SIG-M5 (cell line): ENCODE results near the gene TYW1.
"Not testable (repeated sequence)": the region's sequence is repeated elsewhere in the genome, so short reads cannot be mapped to it uniquely, and the experiment has no call there.

Source experiments
- DNase-seq: peaks from one replicate; lab custom pipeline; 2025; lab: John Stamatoyannopoulos, UW

The TYW1 gene, protein sequence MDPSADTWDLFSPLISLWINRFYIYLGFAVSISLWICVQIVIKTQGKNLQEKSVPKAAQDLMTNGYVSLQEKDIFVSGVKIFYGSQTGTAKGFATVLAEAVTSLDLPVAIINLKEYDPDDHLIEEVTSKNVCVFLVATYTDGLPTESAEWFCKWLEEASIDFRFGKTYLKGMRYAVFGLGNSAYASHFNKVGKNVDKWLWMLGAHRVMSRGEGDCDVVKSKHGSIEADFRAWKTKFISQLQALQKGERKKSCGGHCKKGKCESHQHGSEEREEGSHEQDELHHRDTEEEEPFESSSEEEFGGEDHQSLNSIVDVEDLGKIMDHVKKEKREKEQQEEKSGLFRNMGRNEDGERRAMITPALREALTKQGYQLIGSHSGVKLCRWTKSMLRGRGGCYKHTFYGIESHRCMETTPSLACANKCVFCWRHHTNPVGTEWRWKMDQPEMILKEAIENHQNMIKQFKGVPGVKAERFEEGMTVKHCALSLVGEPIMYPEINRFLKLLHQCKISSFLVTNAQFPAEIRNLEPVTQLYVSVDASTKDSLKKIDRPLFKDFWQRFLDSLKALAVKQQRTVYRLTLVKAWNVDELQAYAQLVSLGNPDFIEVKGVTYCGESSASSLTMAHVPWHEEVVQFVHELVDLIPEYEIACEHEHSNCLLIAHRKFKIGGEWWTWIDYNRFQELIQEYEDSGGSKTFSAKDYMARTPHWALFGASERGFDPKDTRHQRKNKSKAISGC

DNA sequence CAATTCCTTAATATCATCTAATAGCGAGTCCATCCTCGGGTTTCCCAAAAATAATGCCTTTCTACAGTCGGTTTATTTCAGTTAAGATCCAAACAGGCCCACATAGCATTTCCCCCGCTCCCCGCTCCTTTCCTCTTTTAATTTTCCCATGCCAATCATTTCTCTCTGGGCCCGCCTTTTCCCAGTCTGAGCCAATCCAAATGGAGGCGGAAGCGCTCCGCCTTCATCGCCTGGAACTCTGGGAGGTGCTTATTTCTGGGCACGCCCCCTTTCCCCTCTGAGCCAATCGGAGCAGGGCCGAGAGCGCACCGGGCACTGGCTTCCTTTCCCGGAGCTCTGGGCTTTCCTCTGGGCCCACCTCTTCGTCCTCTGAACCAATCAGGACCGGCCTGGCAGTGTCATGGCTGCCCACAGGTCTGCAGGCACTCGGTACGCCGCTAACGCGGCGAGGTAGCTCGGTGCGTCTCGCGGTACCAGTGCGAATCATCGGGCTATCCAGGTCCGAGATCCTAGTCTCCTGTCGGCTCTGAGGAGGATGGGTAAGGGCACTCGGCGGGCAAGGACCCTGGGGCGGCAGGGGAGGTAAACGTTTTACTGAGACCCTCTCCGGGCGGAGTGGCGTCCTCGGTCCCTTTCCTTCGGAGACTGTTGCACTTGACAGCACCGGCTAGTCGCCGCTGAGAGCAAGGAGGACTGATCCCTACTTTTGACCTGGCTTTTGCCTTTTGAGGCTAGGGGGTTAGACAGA lies at the start of gene TYW1:
TYW1 (plus strand) TSS at position 390 of the 748 bp plus-strand sequence; CDS start at position 536, 146 bp downstream.
- peak; percentile 88 for DNase-seq

DNA sequence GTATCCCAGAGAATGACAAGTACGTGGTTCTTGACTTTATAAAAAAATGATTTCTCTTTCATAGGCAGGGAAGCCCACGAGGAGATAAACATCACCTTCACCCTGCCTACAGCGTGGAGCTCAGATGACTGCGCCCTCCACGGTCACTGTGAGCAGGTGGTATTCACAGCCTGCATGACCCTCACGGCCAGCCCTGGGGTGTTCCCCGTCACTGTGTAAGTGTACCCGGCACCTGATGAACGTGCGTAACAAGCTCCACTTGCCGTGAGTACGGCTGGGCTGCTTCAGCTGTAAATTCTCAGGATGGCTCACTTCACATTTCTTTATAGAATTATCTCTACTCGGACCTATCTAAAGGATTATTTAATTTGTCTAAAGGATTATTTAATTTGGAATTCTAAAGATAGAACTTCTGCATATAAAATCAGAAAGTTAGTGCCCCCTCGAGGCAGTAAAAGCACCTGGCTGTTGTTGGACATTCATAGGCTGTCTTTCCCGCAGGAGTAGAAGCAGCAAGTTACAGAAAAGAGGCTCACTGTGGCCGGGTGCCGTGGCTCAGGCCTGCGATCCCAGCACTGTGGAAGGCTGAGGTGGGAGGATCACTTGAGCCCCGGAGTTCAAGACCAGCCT lies 48.0 kb upstream of the TYW1 start:
- no peak for DNase-seq

DNA sequence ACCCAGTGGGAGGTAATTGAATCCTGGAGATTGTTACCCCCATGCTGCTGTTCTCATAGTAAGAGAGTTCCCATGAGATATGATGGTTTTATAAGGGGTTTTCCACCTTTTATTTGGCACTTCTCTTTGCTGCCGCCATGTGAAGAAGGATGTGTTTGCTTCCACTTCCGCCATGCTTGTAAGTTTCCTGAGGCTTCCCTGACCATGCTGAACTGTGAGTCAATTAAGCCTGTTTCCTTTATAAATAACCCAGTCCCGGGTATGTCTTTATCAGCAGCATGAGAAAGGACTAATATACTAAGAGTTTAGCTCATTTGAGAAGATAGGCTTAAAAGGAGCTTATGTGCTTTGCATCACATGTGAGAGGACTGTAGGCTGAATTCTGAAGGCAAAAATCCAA lies 46.3 kb upstream of the TYW1 start:
- DNase-seq: no peak

DNA sequence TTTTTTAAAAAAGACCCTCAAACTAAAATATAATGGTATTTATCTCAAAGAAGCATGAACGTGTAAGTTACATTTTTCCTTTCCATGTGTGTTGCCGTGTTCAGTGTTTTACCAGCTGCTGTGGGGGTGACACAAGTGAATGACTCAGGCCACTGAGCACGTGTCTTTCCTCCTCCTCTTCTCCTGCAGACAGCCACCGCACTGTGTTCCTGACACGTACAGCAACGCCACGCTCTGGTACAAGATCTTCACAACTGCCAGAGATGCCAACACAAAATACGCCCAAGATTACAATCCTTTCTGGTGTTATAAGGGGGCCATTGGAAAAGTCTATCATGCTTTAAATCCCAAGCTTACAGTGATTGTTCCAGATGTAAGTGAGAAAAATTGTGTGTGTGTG lies 45.9 kb upstream of the TYW1 start:
- DNase-seq: no peak

DNA sequence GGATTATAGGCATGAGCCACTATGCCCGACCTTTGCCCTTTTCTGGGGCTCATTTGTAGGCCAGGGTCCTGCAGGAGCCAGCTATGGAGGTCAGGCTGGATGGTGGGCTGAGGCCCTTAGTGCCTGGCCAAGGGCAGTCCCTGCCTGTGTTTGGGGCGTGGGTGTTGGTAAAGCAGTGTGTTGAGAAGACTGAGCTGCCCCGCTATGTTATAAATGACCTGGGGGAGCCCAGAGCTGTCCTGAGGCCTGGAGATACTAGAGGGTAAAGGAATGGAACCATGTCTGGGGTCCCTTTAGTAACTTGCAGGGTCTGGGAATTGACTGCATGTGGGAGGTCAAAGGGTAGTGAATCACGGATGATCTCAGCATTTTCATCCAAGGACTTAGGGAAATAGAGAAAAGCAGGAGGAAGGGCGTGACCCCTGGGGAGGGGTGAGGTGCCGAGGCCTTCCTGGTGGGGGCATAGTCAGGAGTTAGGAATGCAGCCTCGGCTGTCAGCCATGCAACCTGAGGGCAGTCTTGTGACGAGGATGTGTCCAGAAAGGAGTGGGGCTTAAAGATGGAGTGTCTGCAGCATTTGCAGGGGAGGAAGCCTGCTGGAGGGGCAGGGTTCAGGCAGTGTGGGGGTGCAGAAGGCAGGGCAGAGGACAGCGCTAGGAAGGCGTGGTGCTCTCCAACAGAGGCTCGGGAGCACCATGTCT lies 44.1 kb upstream of the TYW1 start:
- DNase-seq: no peak

DNA sequence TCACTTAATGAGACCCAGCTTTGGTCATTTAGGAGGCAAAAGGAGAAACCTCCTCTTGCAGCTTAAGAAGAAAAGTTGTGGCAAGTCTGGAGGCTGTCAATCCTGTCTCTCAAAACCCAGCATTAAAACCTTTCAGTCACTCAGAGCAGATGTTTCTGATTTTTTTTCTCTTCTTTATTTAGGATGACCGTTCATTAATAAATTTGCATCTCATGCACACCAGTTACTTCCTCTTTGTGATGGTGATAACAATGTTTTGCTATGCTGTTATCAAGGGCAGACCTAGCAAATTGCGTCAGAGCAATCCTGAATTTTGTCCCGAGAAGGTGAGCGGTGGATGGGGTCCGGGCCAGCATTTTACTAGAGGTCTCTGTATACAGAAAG lies 43.6 kb upstream of the TYW1 start:
- DNase-seq: no peak

DNA sequence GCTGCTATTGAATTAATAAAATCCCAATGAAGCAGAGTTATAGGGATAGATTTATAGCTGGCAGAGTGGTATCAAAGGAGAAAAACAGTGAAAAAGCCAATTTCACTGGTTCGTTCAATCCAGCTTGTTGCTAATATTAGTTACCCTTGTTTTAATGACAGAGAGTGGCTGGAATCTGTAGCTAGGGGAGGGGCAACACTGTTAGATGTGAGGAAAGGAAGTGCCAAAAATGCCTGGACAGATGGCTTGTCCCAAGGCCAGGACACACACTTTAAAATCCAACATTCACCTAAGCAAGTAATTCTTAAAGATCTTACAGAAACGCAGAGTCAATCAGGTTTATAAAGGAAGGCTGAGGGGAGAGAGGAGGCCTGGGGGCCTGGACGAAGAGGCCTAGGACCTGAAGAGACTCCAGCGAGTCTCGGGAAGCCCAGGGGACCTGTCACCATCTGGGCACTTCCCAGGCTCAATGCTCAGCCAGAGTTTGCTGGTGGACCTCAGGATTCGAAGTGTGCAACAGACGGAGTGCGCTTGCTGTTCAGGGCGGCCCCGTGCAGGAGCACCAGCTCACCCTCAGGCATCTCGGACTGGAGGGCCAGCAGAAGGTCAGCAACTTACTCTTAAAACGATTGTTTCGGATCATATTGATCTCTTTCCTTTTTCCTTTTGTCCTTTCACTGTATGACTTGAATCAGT lies 38.9 kb upstream of the TYW1 start:
- no peak for DNase-seq

DNA sequence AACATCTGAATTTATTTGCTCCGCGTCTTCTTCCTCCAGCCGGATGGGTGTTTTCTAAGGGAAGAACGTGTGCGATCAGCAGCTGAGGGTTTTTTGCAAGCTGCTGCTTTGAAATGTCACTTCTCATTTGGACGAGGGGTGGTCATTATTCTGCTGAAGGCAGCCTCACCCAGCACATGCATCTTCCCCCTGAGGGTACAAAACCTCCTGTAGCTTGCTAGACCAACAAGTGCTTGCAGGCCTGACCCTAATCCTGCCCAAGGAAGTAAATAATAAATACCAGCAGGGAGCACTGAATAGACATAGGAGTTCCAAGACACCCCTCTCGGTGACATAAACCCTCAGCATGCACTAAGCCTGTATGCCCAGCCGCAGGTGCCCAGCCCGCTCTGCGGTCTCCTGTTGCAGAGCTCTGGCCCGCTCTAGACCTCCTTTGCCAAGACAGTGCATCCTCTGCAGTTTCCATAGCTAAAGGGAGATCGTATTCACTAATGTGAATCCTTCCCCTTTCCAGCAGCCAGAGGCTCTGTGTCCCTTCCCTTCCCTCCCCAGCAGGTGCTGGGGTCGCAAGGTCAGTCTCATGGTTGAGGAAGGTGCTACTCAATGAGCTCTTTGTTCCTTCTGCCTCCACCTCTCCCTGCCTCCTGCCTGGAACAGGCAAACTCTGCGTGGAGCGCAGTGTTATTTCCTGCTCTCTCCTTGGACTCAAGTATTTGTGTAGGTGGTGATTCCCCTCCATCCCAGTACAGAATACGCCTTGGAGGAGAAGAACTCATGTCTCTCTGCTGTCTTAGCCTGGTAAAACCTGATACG lies 37.9 kb upstream of the TYW1 start:
- no peak for DNase-seq

DNA sequence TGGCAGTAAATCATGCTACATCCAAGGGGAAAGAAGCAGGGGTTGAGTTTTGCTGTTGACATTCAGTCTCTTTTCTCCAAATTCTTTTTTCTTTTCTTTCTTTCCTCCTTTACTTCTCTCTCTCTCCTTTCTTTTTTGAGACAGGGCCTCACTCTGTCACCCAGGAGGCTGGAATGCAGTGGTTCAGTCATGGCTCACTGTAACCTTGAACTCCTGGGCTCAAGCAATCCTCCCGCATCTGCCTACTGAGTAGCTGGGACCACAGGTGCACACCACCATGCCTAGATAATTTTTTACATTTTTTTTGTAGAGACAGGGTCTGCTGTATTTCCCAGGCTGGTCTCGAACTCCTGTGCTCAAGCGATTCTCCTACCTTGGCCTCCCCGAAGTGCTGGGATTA lies 36.4 kb upstream of the TYW1 start:
- no peak for DNase-seq

DNA sequence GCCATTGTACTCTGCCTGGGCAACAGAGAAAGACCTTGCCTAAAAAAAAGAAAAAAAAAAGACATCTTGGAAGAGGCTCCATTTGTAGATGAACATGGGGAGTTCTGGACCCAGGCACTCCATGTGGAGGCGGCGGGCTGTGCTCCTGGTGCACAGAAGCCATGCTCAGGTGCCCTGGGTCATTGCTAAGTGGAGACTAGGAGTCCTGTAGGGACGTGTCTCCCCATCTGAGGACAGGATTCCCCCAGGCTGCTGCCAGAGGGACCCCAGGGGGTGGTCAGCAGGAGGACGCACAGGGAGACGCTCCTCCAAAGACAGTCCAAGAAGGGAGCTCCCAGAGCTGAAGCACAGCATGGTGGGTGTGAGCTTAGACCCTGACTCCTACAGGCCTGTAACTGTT lies 35.5 kb upstream of the TYW1 start:
- no peak for DNase-seq

DNA sequence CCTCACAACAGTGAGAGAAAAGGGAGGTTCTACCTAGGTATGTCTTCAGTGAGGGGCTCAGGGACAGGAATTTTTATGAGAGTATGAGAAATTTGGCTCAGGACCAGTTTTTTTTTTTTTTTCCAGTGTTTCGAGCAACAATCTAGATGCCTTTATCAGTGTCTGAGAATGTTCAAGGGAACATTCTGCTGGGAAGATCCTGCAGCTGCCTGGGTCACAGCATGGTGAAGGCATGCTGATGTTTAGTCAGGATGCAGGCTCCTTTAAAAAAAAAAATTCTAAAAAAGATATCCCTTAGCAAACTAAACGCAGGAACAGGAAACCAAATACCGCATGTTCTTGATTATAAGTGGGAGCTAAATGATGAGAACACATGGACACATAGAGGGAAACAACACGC lies 32.2 kb upstream of the TYW1 start:
- DNase-seq: no peak

DNA sequence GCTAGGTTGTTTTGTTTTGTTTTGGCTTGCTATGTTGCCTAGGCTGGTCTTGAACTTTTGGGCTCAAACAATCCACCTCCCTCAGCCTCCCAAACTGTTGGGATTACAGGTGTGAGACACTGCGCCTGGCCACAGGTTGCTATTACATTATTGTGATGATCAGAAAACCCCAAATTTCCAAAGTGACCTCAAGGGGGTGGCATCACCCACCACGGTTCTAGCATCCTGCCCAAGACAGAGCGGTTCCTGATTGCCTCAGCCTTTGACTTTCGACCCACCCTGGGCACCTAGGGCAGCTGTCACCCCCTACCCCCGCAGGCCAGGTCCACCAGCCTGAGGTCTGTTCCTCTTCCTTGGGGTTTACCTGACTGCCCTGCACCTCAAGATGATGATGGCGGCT lies 29.6 kb upstream of the TYW1 start:
- DNase-seq: no peak

DNA sequence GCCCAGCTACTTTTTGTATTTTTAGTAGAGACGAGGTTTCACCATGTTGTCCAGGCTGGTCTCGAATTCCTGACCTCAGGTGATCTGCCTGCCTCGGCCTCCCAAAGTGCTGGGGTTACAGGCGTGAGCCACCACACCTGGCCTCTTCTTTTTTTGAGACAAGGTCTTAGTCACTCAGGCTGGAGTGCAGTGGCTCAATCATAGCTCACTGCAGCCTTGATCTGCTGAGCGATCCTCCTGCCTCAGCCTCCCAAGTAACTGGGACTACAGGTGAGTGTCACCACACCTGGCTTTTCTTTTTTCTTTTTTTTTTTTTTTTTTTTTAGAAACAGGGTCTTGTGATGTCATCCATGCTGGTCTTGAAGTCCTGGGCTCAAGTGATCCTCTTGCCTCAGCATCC lies 27.6 kb upstream of the TYW1 start:
- DNase-seq: not testable (repeated sequence)

DNA sequence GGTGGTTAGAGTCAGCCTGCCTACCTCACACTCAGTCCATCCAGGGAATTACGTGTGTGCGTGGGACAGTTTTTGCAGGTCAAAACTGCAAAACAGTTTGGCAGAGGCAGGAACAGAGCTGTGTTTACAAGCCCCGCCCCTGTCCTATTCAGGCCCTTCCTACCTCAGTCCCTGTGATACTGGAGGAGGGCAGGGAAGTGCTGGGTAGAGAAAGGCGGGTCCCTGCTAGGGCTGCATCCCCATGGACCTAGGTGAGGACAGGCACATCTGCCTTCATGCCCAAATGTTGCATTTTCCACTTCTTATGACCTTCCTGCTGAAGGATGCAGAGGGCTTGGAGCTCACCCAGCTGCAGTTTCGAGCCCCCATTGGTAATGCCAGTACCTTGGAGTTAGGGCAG lies 26.3 kb upstream of the TYW1 start:
- no peak for DNase-seq

DNA sequence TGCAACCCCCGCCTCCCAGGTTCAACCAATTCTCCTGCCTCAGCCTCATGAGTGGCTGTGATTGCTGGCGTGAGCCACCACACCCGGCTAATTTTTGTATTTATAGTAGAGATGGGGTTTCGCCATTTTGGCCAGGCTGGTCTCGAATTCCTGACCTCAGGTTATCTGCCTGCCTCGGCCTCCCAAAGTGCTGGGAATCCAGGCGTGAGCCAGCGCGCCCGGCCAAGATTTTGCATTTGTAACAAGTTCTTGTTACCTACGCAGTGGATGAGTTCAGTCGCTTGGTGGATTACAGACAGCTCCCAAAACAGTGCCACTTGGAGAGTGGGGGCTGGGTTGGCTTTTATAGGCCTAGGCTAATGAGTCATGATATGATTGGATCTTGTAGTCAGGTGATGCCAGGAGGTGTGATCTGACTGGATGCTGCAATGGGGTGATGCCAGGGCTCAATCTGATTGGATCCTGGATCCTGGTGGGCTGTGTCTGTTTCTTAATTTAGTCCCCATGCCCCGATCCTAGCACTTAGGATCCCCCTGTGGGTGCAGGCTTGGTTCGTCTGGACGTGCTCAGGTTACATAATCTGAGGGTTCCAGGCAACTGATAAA lies 21.5 kb upstream of the TYW1 start:
- DNase-seq: no peak

DNA sequence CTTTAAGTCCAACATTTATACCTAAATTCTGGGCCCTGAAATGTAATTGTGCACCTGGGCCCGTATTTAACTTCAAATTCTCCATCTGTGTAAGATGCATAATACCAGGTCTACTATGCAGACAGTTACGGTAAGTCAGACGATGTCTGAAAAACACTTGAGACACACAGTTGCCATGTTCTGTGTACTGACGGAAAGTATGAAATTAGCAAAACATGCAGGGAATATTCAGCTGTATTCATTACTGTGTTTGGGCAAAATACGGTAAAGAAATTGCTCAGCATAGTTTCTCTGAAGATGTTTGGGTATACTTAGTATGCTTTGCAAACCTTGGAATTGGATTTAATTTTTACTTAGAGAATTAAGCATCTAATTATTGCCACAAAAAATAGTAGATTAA lies 18.3 kb upstream of the TYW1 start:
- DNase-seq: not testable (repeated sequence)

DNA sequence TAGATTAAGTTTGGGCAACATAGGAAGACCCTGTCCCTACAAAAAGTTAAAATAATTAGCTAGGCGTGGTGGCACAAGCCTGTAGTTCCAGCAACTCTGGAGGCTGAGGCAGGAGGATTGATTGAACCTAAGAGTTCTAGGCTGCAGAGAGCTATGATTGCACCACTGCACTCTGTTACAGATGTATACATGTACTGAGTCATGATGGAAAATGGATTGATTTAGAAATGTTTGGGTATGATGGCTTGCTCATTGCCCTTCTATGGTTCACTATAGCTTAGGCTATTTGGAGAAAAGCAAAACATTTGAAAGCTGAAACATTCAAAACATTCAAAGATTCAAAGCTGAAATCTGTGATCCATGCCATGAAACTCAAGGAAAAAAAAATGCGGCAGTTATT lies 17.6 kb upstream of the TYW1 start:
- not testable (repeated sequence) for DNase-seq

DNA sequence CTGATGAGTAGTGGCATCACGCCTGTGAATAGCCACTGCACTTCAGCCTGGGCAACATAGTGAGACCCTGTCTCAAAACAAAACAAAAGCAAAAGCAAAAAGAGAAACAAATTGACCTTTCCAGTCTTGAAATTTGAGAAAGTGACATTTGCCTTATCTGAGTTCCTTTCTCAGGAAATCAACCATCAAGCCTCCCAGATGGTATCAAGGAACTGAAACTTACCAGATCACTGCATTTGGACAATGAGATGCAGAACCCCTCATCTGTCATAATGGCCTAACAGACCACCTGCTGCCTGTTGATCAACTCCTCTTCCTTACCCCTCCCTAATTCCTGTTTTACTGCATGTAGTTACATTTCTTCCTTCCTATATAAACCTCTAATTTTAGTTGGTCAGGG lies 16.3 kb upstream of the TYW1 start:
- DNase-seq: not testable (repeated sequence)

DNA sequence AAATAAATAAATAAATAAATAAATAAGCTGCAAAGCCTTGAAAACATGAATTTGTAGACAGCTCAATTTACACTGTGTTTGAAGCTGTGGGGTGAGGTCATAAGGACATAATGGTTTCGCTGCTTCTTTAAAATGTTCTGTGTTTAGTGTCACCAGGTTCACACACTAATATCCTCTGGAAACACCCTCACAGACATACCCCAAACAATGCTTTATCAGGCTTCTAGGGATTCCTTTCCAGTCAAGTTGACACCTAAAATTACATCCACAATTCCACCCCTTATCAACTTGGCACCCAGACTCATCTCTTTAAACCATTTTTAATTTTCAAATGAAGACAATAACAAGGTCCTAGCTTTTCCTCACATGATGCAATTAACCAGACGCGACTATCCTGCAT lies 7.1 kb upstream of the TYW1 start:
- not testable (repeated sequence) for DNase-seq

DNA sequence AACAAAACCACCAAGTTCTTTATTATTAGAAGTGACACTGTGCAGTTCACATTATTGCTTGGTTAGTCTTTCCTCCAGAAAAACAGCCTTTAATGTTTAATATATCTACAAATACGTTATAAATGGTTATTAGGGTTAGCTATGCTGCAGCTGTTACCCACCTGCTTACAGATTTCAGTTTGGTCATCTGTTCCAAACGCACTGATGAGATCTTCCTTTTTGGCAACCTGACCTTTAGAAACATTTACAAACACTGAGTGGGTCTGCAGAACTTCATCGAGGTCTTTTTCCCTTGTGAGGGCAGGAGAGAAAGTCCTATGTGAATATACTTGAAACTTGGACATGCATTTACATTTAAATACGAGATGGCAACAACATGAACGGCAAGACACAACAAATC lies 2.6 kb upstream of the TYW1 start:
- DNase-seq: not testable (repeated sequence)
